T-helper 1 cell treated with Interleukin-12 subunit alpha and Interleukin-12 subunit beta and Interleukin-4 antibody, amounts not matched to agents 30 μg/mL and 1 μg/mL, for 36 hours (primary cell): ENCODE results near the gene MSANTD4.
"Not testable (repeated sequence)": the region's sequence is repeated elsewhere in the genome, so short reads cannot be mapped to it uniquely, and the experiment has no call there.

Experiments used
- H3K27ac Mint-ChIP-seq: one replicate; pipeline ENCODE4 v1.8.0; 2021; ENCODE audit warnings: mild to moderate bottlenecking, mixed read lengths
- H3K27me3 Mint-ChIP-seq: one replicate; pipeline ENCODE4 v1.8.0; 2021; ENCODE audit warnings: low read depth, mixed read lengths
- H3K36me3 Mint-ChIP-seq: one replicate; pipeline ENCODE4 v1.8.0; 2021; ENCODE audit warnings: low read depth, mixed read lengths
- H3K4me1 Mint-ChIP-seq: one replicate; pipeline ENCODE4 v1.8.0; 2021; ENCODE audit warnings: low read depth, mixed read lengths
- H3K4me3 Mint-ChIP-seq: one replicate; pipeline ENCODE4 v1.8.0; 2021; ENCODE audit warnings: mild to moderate bottlenecking, moderate library complexity, mixed read lengths
- H3K9me3 Mint-ChIP-seq: one replicate; pipeline ENCODE4 v1.8.0; 2021; ENCODE audit warnings: mixed read lengths

MSANTD4 gene

GRCh38 chr11:106021967-106022794, at the start of gene MSANTD4:
Gene MSANTD4 (minus strand): TSS chr11:106022240. CDS start chr11:106010917, 11,323 bp downstream.
- Mint-ChIP-seq H3K27ac (peak within 1 kb of the TSS; percentile 92), H3K9me3 (peaks cover 10% of the 10 kb centered on the region), H3K36me3 (peaks cover 27% of the 10 kb centered on the region), H3K27me3 (peaks cover 3% of the 10 kb centered on the region), H3K4me3 (peak within 1 kb of the TSS; percentile 96), H3K4me1 (peaks cover 37% of the 10 kb centered on the region)

- H3K27ac Mint-ChIP-seq: no peak overlapping the region
- no peaks in the 10 kb centered on the region for H3K9me3 Mint-ChIP-seq
- no peak overlapping the region for H3K4me3 Mint-ChIP-seq
- H3K36me3 Mint-ChIP-seq: peaks cover 20% of the 10 kb centered on the region
- peaks cover 8% of the 10 kb centered on the region for H3K4me1 Mint-ChIP-seq
- no peaks in the 10 kb centered on the region for H3K27me3 Mint-ChIP-seq
These were observed 48.6 kb upstream of the MSANTD4 start for GRCh38 chr11:106070606-106071005.

- H3K36me3 Mint-ChIP-seq: peaks cover 15% of the 10 kb centered on the region
- H3K4me1 Mint-ChIP-seq: peaks cover 16% of the 10 kb centered on the region
- no peaks in the 10 kb centered on the region for H3K27me3 Mint-ChIP-seq
- no peaks in the 10 kb centered on the region for H3K9me3 Mint-ChIP-seq
- H3K4me3 Mint-ChIP-seq: no peak overlapping the region
- no peak overlapping the region for H3K27ac Mint-ChIP-seq
These were observed 41.0 kb upstream of the MSANTD4 start for GRCh38 chr11:106063009-106063408.

- Mint-ChIP-seq H3K27ac (peak overlapping the region; percentile 46), H3K4me3 (no peak overlapping the region), H3K9me3 (no peaks in the 10 kb centered on the region), H3K27me3 (no peaks in the 10 kb centered on the region), H3K4me1 (peaks cover 16% of the 10 kb centered on the region), H3K36me3 (peaks cover 18% of the 10 kb centered on the region)
These were observed 40.2 kb upstream of the MSANTD4 start for GRCh38 chr11:106061954-106062949.

- H3K36me3 Mint-ChIP-seq: peaks cover 13% of the 10 kb centered on the region
These were observed 39.3 kb upstream of the MSANTD4 start for GRCh38 chr11:106061249-106061784.

GRCh38 chr11:106059617-106060016, 37.6 kb upstream of the MSANTD4 start:
- Mint-ChIP-seq H3K36me3 (peaks cover 11% of the 10 kb centered on the region), H3K4me1 (peaks cover 20% of the 10 kb centered on the region), H3K27ac (no peak overlapping the region), H3K27me3 (no peaks in the 10 kb centered on the region), H3K9me3 (no peaks in the 10 kb centered on the region), H3K4me3 (no peak overlapping the region)

More at GRCh38 chr11:106061249-106061784, 39.3 kb upstream of the MSANTD4 start:
- Mint-ChIP-seq H3K27me3 (no peaks in the 10 kb centered on the region), H3K9me3 (no peaks in the 10 kb centered on the region), H3K4me3 (no peak overlapping the region), H3K4me1 (peaks cover 20% of the 10 kb centered on the region), H3K27ac (no peak overlapping the region)

GRCh38 chr11:106058377-106058776, 36.3 kb upstream of the MSANTD4 start:
- not testable (repeated sequence) for H3K27ac Mint-ChIP-seq, H3K36me3 Mint-ChIP-seq, H3K9me3 Mint-ChIP-seq, H3K27me3 Mint-ChIP-seq, H3K4me3 Mint-ChIP-seq
- H3K4me1 Mint-ChIP-seq: peaks cover 20% of the 10 kb centered on the region

- Mint-ChIP-seq H3K4me1 (no peaks in the 10 kb centered on the region), H3K9me3 (no peaks in the 10 kb centered on the region), H3K27ac (no peak overlapping the region), H3K27me3 (no peaks in the 10 kb centered on the region), H3K36me3 (no peaks in the 10 kb centered on the region), H3K4me3 (no peak overlapping the region)
These were observed 29.1 kb upstream of the MSANTD4 start for GRCh38 chr11:106051103-106051502.

GRCh38 chr11:106049727-106050476, 27.9 kb upstream of the MSANTD4 start:
- no peaks in the 10 kb centered on the region for H3K4me1 Mint-ChIP-seq

GRCh38 chr11:106047631-106048030, 25.6 kb upstream of the MSANTD4 start:
- Mint-ChIP-seq H3K4me3 (no peak overlapping the region), H3K27ac (no peak overlapping the region), H3K27me3 (no peaks in the 10 kb centered on the region), H3K9me3 (no peaks in the 10 kb centered on the region), H3K4me1 (no peaks in the 10 kb centered on the region), H3K36me3 (no peaks in the 10 kb centered on the region)

More at GRCh38 chr11:106049727-106050476, 27.9 kb upstream of the MSANTD4 start:
- no peak overlapping the region for H3K4me3 Mint-ChIP-seq
- H3K27ac Mint-ChIP-seq: no peak overlapping the region
- no peaks in the 10 kb centered on the region for H3K9me3 Mint-ChIP-seq
- no peaks in the 10 kb centered on the region for H3K36me3 Mint-ChIP-seq
- H3K27me3 Mint-ChIP-seq: no peaks in the 10 kb centered on the region

GRCh38 chr11:106043540-106043939, 21.5 kb upstream of the MSANTD4 start:
- H3K27ac Mint-ChIP-seq: no peak overlapping the region
- peaks cover 5% of the 10 kb centered on the region for H3K27me3 Mint-ChIP-seq
- no peaks in the 10 kb centered on the region for H3K9me3 Mint-ChIP-seq
- no peak overlapping the region for H3K4me3 Mint-ChIP-seq
- H3K36me3 Mint-ChIP-seq: no peaks in the 10 kb centered on the region
- H3K4me1 Mint-ChIP-seq: no peaks in the 10 kb centered on the region

GRCh38 chr11:106032861-106033260, 10.8 kb upstream of the MSANTD4 start:
- H3K27ac Mint-ChIP-seq: no peak overlapping the region
- peaks cover 4% of the 10 kb centered on the region for H3K36me3 Mint-ChIP-seq
- H3K9me3 Mint-ChIP-seq: no peaks in the 10 kb centered on the region
- no peak overlapping the region for H3K4me3 Mint-ChIP-seq
- H3K27me3 Mint-ChIP-seq: peaks cover 12% of the 10 kb centered on the region
- H3K4me1 Mint-ChIP-seq: peaks cover 4% of the 10 kb centered on the region

- H3K27ac Mint-ChIP-seq: no peak overlapping the region
- no peak overlapping the region for H3K4me3 Mint-ChIP-seq
- H3K27me3 Mint-ChIP-seq: peaks cover 20% of the 10 kb centered on the region
- H3K36me3 Mint-ChIP-seq: peaks cover 4% of the 10 kb centered on the region
- peaks cover 8% of the 10 kb centered on the region for H3K9me3 Mint-ChIP-seq
- H3K4me1 Mint-ChIP-seq: peaks cover 4% of the 10 kb centered on the region
These were observed 9.9 kb upstream of the MSANTD4 start for GRCh38 chr11:106031936-106032335.
